HCT116 (cell line): ENCODE measurements around the gene MME. TPM values are rescaled to one million over a fixed set of nuclear protein-coding genes. Genes with fewer than 3 reads are reported as not detected.

Source experiments
- ATAC-seq: fragments of 200-7000 bp; cut with Tn5 transposase; 2 replicates; pipeline ENCODE4 v1.9.1; 2020; ENCODE audit warnings: mild to moderate bottlenecking, moderate library complexity
- BruUV-seq: library from RNA; stranded (reverse); fragments of 400-500 nt; replicated peaks from 2 replicates; lab custom pipeline; 2021; lab: Mats Ljungman, UMichigan
- CTCF ChIA-PET: fragments of 300-600 bp; sonication (Branson Sonifier 250); formaldehyde crosslinking; loops from one replicate; lab custom pipeline; 2021; ENCODE audit warnings: antibody characterized with exemption; lab: Charles Lee
- POLR2A ChIA-PET: fragments of 300-600, 350-600 bp; sonication (Branson Sonifier 250); formaldehyde crosslinking; loops from one replicate; lab custom pipeline; 2021; ENCODE audit warnings: antibody characterized with exemption; lab: Charles Lee
- RAD21 ChIA-PET, 2 experiments: fragments of 300-600 bp; sonication (Branson Sonifier 250); formaldehyde crosslinking; loops; one replicate each; lab custom pipeline; 2023; ENCODE audit warnings: low total read pairs in 2 of 2; ENCODE audit not compliant: uncharacterized antibody in 2 of 2, unreplicated experiment in 2 of 2, low non-redundant PET in 1 of 2; lab: Charles Lee
- DNase-seq: peaks from one replicate; pipeline ENCODE4 v3.0.0-alpha.2; 2010; ENCODE audit warnings: low read depth, low spot score
- H2AFZ ChIP-seq: fragments of 200-600 bp; shearing (Covaris generic), sonication (generic); 2 replicates; pipeline ENCODE4 v1.6.1; 2017; ENCODE audit warnings: low read depth, mixed run types, mixed read lengths, antibody characterized with exemption, low read length; ENCODE audit not compliant: poor library complexity, severe bottlenecking
- H3K27ac ChIP-seq: 2 replicates; pipeline ENCODE4 v1.5.1; 2012; ENCODE audit warnings: low read depth, low read length
- H3K27me3 ChIP-seq: fragments of 200-600 bp; sonication (generic); 2 replicates; pipeline ENCODE4 v1.6.1; 2016; ENCODE audit warnings: mixed run types, low read length, mixed read lengths; ENCODE audit not compliant: insufficient read depth
- H3K36me3 ChIP-seq, 2 experiments: fragments of 200-500 bp in 1 of 2; fragments of 200-600 bp in 1 of 2; sonication (Bioruptor generic) in 1 of 2; sonication (generic) in 1 of 2; 2 replicates each; pipeline versions ENCODE4 v1.5.1 to v1.6.1; 2014 to 2016; ENCODE audit warnings: low read length in 2 of 2, inconsistent platforms in 1 of 2, mixed read lengths in 1 of 2, mixed run types in 1 of 2; ENCODE audit not compliant: insufficient read depth in 2 of 2, control insufficient read depth in 1 of 2
- H3K4me1 ChIP-seq, 2 experiments: fragments of 200-600 bp in 1 of 2; sonication (generic) in 1 of 2; 2 replicates each; pipeline versions ENCODE4 v1.5.1 to v1.6.1; 2012 to 2017; ENCODE audit warnings: low read length in 2 of 2, inconsistent platforms in 1 of 2, mild to moderate bottlenecking in 1 of 2, mixed read lengths in 1 of 2, mixed run types in 1 of 2, moderate library complexity in 1 of 2; ENCODE audit not compliant: insufficient read depth in 2 of 2, control insufficient read depth in 1 of 2
- H3K4me2 ChIP-seq: fragments of 200-600 bp; sonication (generic); 2 replicates; pipeline ENCODE4 v1.6.1; 2017; ENCODE audit warnings: mixed run types, low read length, mixed read lengths
- H3K4me3 ChIP-seq, 2 experiments: fragments of 200-600 bp in 1 of 2; sonication (generic) in 1 of 2; replicated peaks in 1 of 2; 2 replicates each; pipeline ENCODE4 v1.5.1; 2011 to 2016; ENCODE audit warnings: low read length in 2 of 2, control low read depth in 1 of 2, low read depth in 1 of 2, mild to moderate bottlenecking in 1 of 2, mixed read lengths in 1 of 2, mixed run types in 1 of 2
- H3K79me2 ChIP-seq: fragments of 200-600 bp; sonication (generic); 2 replicates; pipeline ENCODE4 v1.6.1; 2017; ENCODE audit warnings: mild to moderate bottlenecking, mixed run types, low read length, moderate library complexity, mixed read lengths; ENCODE audit not compliant: insufficient read depth
- H3K9ac ChIP-seq: fragments of 200-600 bp; sonication (generic); 2 replicates; pipeline ENCODE4 v1.6.1; 2016; ENCODE audit warnings: low read length, mixed read lengths
- H3K9me2 ChIP-seq: fragments of 200-600 bp; sonication (generic), shearing (Covaris generic); 2 replicates; pipeline ENCODE4 v1.6.1; 2017; ENCODE audit warnings: mixed run types, mild to moderate bottlenecking, moderate library complexity; ENCODE audit not compliant: insufficient read depth
- H3K9me3 ChIP-seq, 2 experiments: fragments of 200-500 bp in 1 of 2; fragments of 200-600 bp in 1 of 2; sonication (Bioruptor generic) in 1 of 2; sonication (generic) in 1 of 2; 2 replicates each; pipeline ENCODE4 v1.6.1; 2014 to 2017; ENCODE audit warnings: low read length in 2 of 2, mixed read lengths in 2 of 2, inconsistent platforms in 1 of 2, low read depth in 1 of 2, mild to moderate bottlenecking in 1 of 2, mixed run types in 1 of 2, moderate library complexity in 1 of 2; ENCODE audit not compliant: control insufficient read depth in 1 of 2, insufficient read depth in 1 of 2
- H4K20me1 ChIP-seq: fragments of 200-600 bp; sonication (generic), shearing (Covaris generic); 2 replicates; pipeline ENCODE4 v1.6.1; 2017; ENCODE audit warnings: mixed run types, mild to moderate bottlenecking, moderate library complexity; ENCODE audit not compliant: insufficient read depth
- ATF3 ChIP-seq: IDR thresholded peaks from 2 replicates; pipeline ENCODE4 v1.6.1; 2012
- CBX3 ChIP-seq: IDR thresholded peaks from 2 replicates; pipeline ENCODE4 v1.6.1; 2012; ENCODE audit warnings: low read depth
- ELF1 ChIP-seq: IDR thresholded peaks from 2 replicates; pipeline ENCODE4 v1.6.1; 2012; ENCODE audit warnings: low read depth, borderline replicate concordance
- EZH2 ChIP-seq: fragments of 200-600 bp; sonication (generic); IDR thresholded peaks from 2 replicates; pipeline ENCODE4 v1.6.1; 2017; ENCODE audit warnings: antibody characterized with exemption, mixed run types
- FOSL1 ChIP-seq: IDR thresholded peaks from 2 replicates; pipeline ENCODE4 v1.6.1; 2012; ENCODE audit warnings: low read depth
- MAX ChIP-seq: IDR thresholded peaks from 2 replicates; pipeline ENCODE4 v1.6.1; 2012
- POLR2A ChIP-seq: IDR thresholded peaks from 2 replicates; pipeline ENCODE4 v1.7.0; 2011; ENCODE audit warnings: borderline replicate concordance; ENCODE audit not compliant: insufficient read depth, insufficient read length; ENCODE audit errors: extremely low read depth
- RAD21 ChIP-seq: IDR thresholded peaks from 2 replicates; pipeline ENCODE4 v1.6.1; 2012; ENCODE audit warnings: low read depth, mild to moderate bottlenecking
- SIN3A ChIP-seq: IDR thresholded peaks from 2 replicates; pipeline ENCODE4 v1.6.1; 2012; ENCODE audit warnings: low read depth
- SP1 ChIP-seq: IDR thresholded peaks from 2 replicates; pipeline ENCODE4 v1.6.1; 2012; ENCODE audit warnings: low read depth
- SRF ChIP-seq: IDR thresholded peaks from 2 replicates; pipeline ENCODE4 v1.6.1; 2012; ENCODE audit warnings: low read depth
- TCF7L2 ChIP-seq: IDR thresholded peaks from 2 replicates; pipeline ENCODE4 v1.7.0; 2011; ENCODE audit warnings: borderline replicate concordance, inconsistent platforms; ENCODE audit not compliant: insufficient read depth, insufficient read length; ENCODE audit errors: extremely low read depth
- ZBTB33 ChIP-seq: IDR thresholded peaks from 2 replicates; pipeline ENCODE4 v1.6.1; 2011; ENCODE audit warnings: mild to moderate bottlenecking, low read length, moderate library complexity; ENCODE audit not compliant: insufficient replicate concordance; ENCODE audit errors: extremely low read depth
- ZFX ChIP-seq: fragments of 450-650 bp; IDR thresholded peaks from 2 replicates; pipeline ENCODE4 v1.6.1; 2017
- ZNF274 ChIP-seq: fragments of 200-500 bp; sonication (Bioruptor generic); IDR thresholded peaks from 2 replicates; pipeline ENCODE4 v1.6.1; 2014; ENCODE audit warnings: mild to moderate bottlenecking, low read depth, low read length, inconsistent platforms
- intact Hi-C: fragments of 100-400 bp; cut with micrococcal nuclease; formaldehyde crosslinking; loops from 2 replicates; pipeline ENCODE4 v1.10.0; 2022
- total RNA-seq: library from RNA; stranded (reverse); gene quantifications from one replicate; pipeline ENCODE4 v1.2.1, GENCODE V29; 2021; ENCODE audit not compliant: unreplicated experiment
- TF ChIP-seq, protein P1 (sequence below), 3 experiments: fragments of 200-600 bp in 1 of 3; sonication (generic) in 1 of 3; IDR thresholded peaks in 2 of 3; conservative IDR thresholded peaks in 1 of 3; 2 replicates each; pipeline ENCODE4 v1.5.1; 2012 to 2017; ENCODE audit warnings: low read depth in 2 of 3, low read length in 2 of 3, antibody characterized with exemption in 1 of 3, borderline replicate concordance in 1 of 3, control low read depth in 1 of 3, mild to moderate bottlenecking in 1 of 3, mixed read lengths in 1 of 3, mixed run types in 1 of 3, moderate library complexity in 1 of 3; ENCODE audit not compliant: insufficient read depth in 1 of 3

The MME gene
- total RNA-seq, 1 experiment from 2014 or later, result 0.34 TPM

- H3K79me2 ChIP-seq, result no peaks in the 10 kb centered on the region
- CTCF ChIA-PET, result no interaction called here
Observed at GRCh38 chr3:155178810-155179436, 98.8 kb downstream of the MME start.

More at GRCh38 chr3:155178810-155179436, 98.8 kb downstream of the MME start:
- no peak overlapping the region for H2AFZ ChIP-seq
- TF ChIP-seq MAX (no peak), SRF (no peak), RAD21 (no peak), ZNF274 (no peak), TCF7L2 (no peak), CBX3 (no peak), ELF1 (no peak), ZBTB33 (no peak), EZH2 (no peak), FOSL1 (no peak), SIN3A (no peak), ZFX (no peak), POLR2A (no peak), SP1 (no peak), ATF3 (no peak)
- TF ChIP-seq, protein P1, sequence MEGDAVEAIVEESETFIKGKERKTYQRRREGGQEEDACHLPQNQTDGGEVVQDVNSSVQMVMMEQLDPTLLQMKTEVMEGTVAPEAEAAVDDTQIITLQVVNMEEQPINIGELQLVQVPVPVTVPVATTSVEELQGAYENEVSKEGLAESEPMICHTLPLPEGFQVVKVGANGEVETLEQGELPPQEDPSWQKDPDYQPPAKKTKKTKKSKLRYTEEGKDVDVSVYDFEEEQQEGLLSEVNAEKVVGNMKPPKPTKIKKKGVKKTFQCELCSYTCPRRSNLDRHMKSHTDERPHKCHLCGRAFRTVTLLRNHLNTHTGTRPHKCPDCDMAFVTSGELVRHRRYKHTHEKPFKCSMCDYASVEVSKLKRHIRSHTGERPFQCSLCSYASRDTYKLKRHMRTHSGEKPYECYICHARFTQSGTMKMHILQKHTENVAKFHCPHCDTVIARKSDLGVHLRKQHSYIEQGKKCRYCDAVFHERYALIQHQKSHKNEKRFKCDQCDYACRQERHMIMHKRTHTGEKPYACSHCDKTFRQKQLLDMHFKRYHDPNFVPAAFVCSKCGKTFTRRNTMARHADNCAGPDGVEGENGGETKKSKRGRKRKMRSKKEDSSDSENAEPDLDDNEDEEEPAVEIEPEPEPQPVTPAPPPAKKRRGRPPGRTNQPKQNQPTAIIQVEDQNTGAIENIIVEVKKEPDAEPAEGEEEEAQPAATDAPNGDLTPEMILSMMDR (IDR thresholded peaks at IDR 0.05 in 2 of 3, conservative IDR thresholded peaks at IDR 0.05 in 1 of 3; ENCODE audit: borderline replicate concordance in 1 of 3, insufficient read depth in 1 of 3, low read depth in 2 of 3, low read length in 2 of 3), result no peak
- TF ChIP-seq, all 23 proteins: peak for 0
- Histone ChIP-seq H3K9me2 (no peaks in the 10 kb centered on the region), H3K4me3 (no peak overlapping the region), H3K27ac (no peak overlapping the region), H3K4me2 (no peak overlapping the region), H4K20me1 (no peaks in the 10 kb centered on the region), H3K4me1 (no peaks in the 10 kb centered on the region), H3K9me3 (no peaks in the 10 kb centered on the region), H3K9ac (no peak overlapping the region), H3K36me3 (no peaks in the 10 kb centered on the region), H3K27me3 (no peaks in the 10 kb centered on the region)
- intact Hi-C loops, result no loop called here
- POLR2A ChIA-PET, result no interaction called here
- no TSS peak for BruUV-seq
- ATAC-seq, result no peak
- RAD21 ChIA-PET, result no interaction called here
- DNase-seq, result no peak
